SK-N-SH (cell line): ENCODE data around the gene ZNF214. TPM values are rescaled to one million over a fixed set of nuclear protein-coding genes. Genes with fewer than 3 reads are reported as not detected.

Experiments
- CTCF ChIA-PET: fragments of 300-600, 350-600 bp; formaldehyde crosslinking; extraction: SDS; loops from one replicate; lab custom pipeline; 2021; lab: Yijun Ruan, JAX
- POLR2A ChIA-PET: fragments of 350-600 bp; sonication (Branson Sonifier 250); formaldehyde crosslinking; extraction: SDS; loops from one replicate; lab custom pipeline; 2020; ENCODE audit warnings: antibody characterized with exemption, inconsistent platforms; lab: Yijun Ruan, JAX
- DNase-seq: peaks from one replicate; pipeline ENCODE4 v3.0.0; 2012
- H2AFZ ChIP-seq: fragments of 200-600 bp; sonication (generic); 2 replicates; pipeline ENCODE4 v1.8.1; 2016; ENCODE audit warnings: antibody characterized with exemption, mild to moderate bottlenecking, low read depth
- H3F3A ChIP-seq: fragments of 200-600 bp; sonication (generic); replicated peaks from 2 replicates; pipeline ENCODE3; 2016; ENCODE audit warnings: antibody characterized with exemption, mild to moderate bottlenecking; ENCODE audit not compliant: insufficient read depth
- H3K27ac ChIP-seq, 2 experiments: fragments of 200-500 bp in 1 of 2; fragments of 200-600 bp in 1 of 2; sonication (Bioruptor generic) in 1 of 2; sonication (generic), shearing (Covaris generic) in 1 of 2; 2 replicates each; pipeline versions ENCODE4 v1.5.1 to v1.6.1; 2014 to 2016; ENCODE audit warnings: low read depth in 2 of 2, inconsistent platforms in 1 of 2, low read length in 1 of 2, mild to moderate bottlenecking in 1 of 2, mixed read lengths in 1 of 2
- H3K27me3 ChIP-seq: fragments of 200-600 bp; sonication (generic), shearing (Covaris generic); 2 replicates; pipeline ENCODE4 v1.6.1; 2016; ENCODE audit warnings: mixed run types; ENCODE audit not compliant: insufficient read depth
- H3K36me3 ChIP-seq, 2 experiments: fragments of 200-500 bp in 1 of 2; fragments of 200-600 bp in 1 of 2; sonication (Bioruptor generic) in 1 of 2; sonication (generic) in 1 of 2; replicated peaks in 1 of 2; 2 replicates each; pipeline versions ENCODE3 to v1.5.1; 2014 to 2016; ENCODE audit warnings: low read length in 1 of 2, mild to moderate bottlenecking in 1 of 2; ENCODE audit not compliant: insufficient read depth in 2 of 2, control insufficient read depth in 1 of 2
- H3K4me1 ChIP-seq, 2 experiments: fragments of 200-500 bp in 1 of 2; fragments of 200-600 bp in 1 of 2; sonication (Bioruptor generic) in 1 of 2; sonication (generic), shearing (Covaris generic) in 1 of 2; 2 replicates each; pipeline versions ENCODE4 v1.5.1 to v1.6.1; 2014 to 2016; ENCODE audit warnings: low read depth in 1 of 2, low read length in 1 of 2, mixed run types in 1 of 2; ENCODE audit not compliant: insufficient read depth in 2 of 2, control insufficient read depth in 1 of 2
- H3K4me2 ChIP-seq: fragments of 200-600 bp; sonication (generic), shearing (Covaris generic); 2 replicates; pipeline ENCODE4 v1.6.1; 2017; ENCODE audit warnings: mixed run types
- H3K4me3 ChIP-seq, 2 experiments: fragments of 200-500 bp in 1 of 2; fragments of 200-600 bp in 1 of 2; sonication (Bioruptor generic) in 1 of 2; sonication (generic), shearing (Covaris generic) in 1 of 2; 2 replicates each; pipeline versions ENCODE4 v1.5.1 to v1.8.1; 2014 to 2016; ENCODE audit warnings: low read depth in 2 of 2, inconsistent platforms in 1 of 2, low read length in 1 of 2, mild to moderate bottlenecking in 1 of 2, mixed read lengths in 1 of 2, moderate library complexity in 1 of 2
- H3K79me2 ChIP-seq: fragments of 200-600 bp; sonication (generic); 2 replicates; pipeline ENCODE4 v1.8.1; 2017; ENCODE audit warnings: mild to moderate bottlenecking; ENCODE audit not compliant: insufficient read depth
- H3K9ac ChIP-seq: fragments of 200-600 bp; sonication (generic); 2 replicates; pipeline ENCODE4 v1.6.1; 2017; ENCODE audit warnings: mixed run types
- H3K9me2 ChIP-seq: fragments of 200-600 bp; sonication (generic); 2 replicates; pipeline ENCODE4 v1.6.1; 2017; ENCODE audit warnings: mixed run types
- H3K9me3 ChIP-seq: fragments of 200-600 bp; sonication (generic); 2 replicates; pipeline ENCODE4 v1.6.1; 2017; ENCODE audit warnings: mixed run types, mild to moderate bottlenecking, moderate library complexity
- H4K20me1 ChIP-seq: fragments of 200-600 bp; sonication (generic); 2 replicates; pipeline ENCODE4 v1.6.1; 2017; ENCODE audit warnings: mild to moderate bottlenecking, mixed run types; ENCODE audit not compliant: insufficient read depth
- CHD2 ChIP-seq: fragments of 150-350 bp; IDR thresholded peaks from 2 replicates; pipeline ENCODE4 v1.6.1; 2018; ENCODE audit warnings: low read length; ENCODE audit not compliant: partially characterized antibody
- EP300 ChIP-seq, 2 experiments: IDR thresholded peaks; 2 replicates each; pipeline versions ENCODE4 v1.4.0 to v1.6.1; 2012; ENCODE audit warnings: borderline replicate concordance in 1 of 2, low read depth in 1 of 2, low read length in 1 of 2
- FOXJ3 ChIP-seq: sonication (generic); formaldehyde crosslinking; IDR thresholded peaks from 2 replicates; pipeline ENCODE4 v1.5.1; 2020; ENCODE audit warnings: mild to moderate bottlenecking, missing genetic modification reagents
- FOXM1 ChIP-seq: IDR thresholded peaks from 2 replicates; pipeline ENCODE4 v1.4.0; 2012; ENCODE audit warnings: low read depth, mild to moderate bottlenecking
- GABPA ChIP-seq: IDR thresholded peaks from 2 replicates; pipeline ENCODE4 v1.4.0; 2012; ENCODE audit warnings: low read depth, mild to moderate bottlenecking
- GATA2 ChIP-seq: sonication (generic); formaldehyde crosslinking; IDR thresholded peaks from 2 replicates; pipeline ENCODE4 v1.5.0; 2020; ENCODE audit warnings: mild to moderate bottlenecking, missing genetic modification reagents
- MXI1 ChIP-seq: IDR thresholded peaks from 2 replicates; pipeline ENCODE4 v1.6.1; 2012; ENCODE audit warnings: mild to moderate bottlenecking, low read depth, low read length, improper control_type of control experiment
- NFIC ChIP-seq: IDR thresholded peaks from 2 replicates; pipeline ENCODE4 v1.4.0; 2012; ENCODE audit warnings: borderline replicate concordance
- POLR2AphosphoS5 ChIP-seq: IDR thresholded peaks from 2 replicates; pipeline ENCODE4 v1.6.1; 2012; ENCODE audit warnings: low read depth, low read length
- RCOR1 ChIP-seq: fragments of 150-350 bp; IDR thresholded peaks from 2 replicates; pipeline ENCODE4 v1.6.1; 2017; ENCODE audit warnings: antibody characterized with exemption, low read length
- RXRA ChIP-seq: IDR thresholded peaks from 2 replicates; pipeline ENCODE4 v1.4.0; 2012; ENCODE audit warnings: low read depth, mild to moderate bottlenecking, borderline replicate concordance
- TAF1 ChIP-seq: IDR thresholded peaks from 2 replicates; pipeline ENCODE4 v1.6.1; 2012; ENCODE audit warnings: low read depth, mild to moderate bottlenecking, low read length, moderate library complexity, borderline replicate concordance
- TEAD4 ChIP-seq: IDR thresholded peaks from 2 replicates; pipeline ENCODE4 v1.4.0; 2012; ENCODE audit warnings: mild to moderate bottlenecking, borderline replicate concordance; ENCODE audit not compliant: insufficient read depth
- WGBS: methylation state at CpG from one replicate; pipeline ENCODE4 v1.1.6; 2017; ENCODE audit warnings: low lambda C conversion rate; 5-methylcytosine and 5-hydroxymethylcytosine counted together
- polyA plus RNA-seq, 3 experiments: library from polyadenylated mRNA; depleted of rRNA; stranded (reverse); fragments of >200 nt; gene quantifications; 2 replicates each; pipeline ENCODE4 v1.2.3, GENCODE V29; 2012
- TF ChIP-seq, protein P1 (sequence below): fragments of 150-350 bp; IDR thresholded peaks from 2 replicates; pipeline ENCODE4 v1.6.1; 2017; ENCODE audit warnings: antibody characterized with exemption, low read length, low read depth, borderline replicate concordance
- TF ChIP-seq, protein P2 (sequence below): IDR thresholded peaks from 2 replicates; pipeline ENCODE4 v1.6.1; 2012; ENCODE audit warnings: mild to moderate bottlenecking, low read depth, low read length, moderate library complexity
- TF ChIP-seq, protein P3 (sequence below): IDR thresholded peaks from 2 replicates; pipeline ENCODE4 v1.4.0; 2012; ENCODE audit warnings: low read depth, borderline replicate concordance

ZNF214 gene
- polyA plus RNA-seq, 1 of the 3 experiments (the other 2 are of a cell fraction) = 1.4 TPM

DNA sequence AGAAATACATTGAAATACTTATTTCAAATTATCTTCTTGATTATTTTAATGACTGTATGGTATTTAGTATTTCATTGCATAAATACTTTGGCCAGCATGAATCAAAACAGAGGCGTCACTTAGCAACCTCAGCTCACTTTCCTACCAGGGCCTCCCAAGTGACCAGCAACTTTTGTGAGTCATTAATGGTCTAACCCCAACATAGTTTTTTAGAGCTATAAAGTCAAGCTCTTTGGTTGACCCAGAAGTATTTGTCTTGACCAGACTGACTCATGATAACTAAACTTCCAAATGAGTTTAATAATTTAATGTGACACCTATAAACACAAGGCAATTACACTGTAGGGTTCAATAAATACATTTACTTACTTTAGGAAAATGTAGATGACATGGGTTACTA, 40.7 kb upstream of the ZNF214 start (continued):
- no peak for TF ChIP-seq FOXM1
- TF ChIP-seq FOXJ3 (CRISPR knock-in tag) = no peak
- no peak for TF ChIP-seq GATA2 (CRISPR knock-in tag)
- TF ChIP-seq, protein P1, sequence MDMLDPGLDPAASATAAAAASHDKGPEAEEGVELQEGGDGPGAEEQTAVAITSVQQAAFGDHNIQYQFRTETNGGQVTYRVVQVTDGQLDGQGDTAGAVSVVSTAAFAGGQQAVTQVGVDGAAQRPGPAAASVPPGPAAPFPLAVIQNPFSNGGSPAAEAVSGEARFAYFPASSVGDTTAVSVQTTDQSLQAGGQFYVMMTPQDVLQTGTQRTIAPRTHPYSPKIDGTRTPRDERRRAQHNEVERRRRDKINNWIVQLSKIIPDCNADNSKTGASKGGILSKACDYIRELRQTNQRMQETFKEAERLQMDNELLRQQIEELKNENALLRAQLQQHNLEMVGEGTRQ = no peak

- H3K9me3 ChIP-seq = no peaks in the 10 kb centered on the region
- no peak overlapping the region for H3K4me3 ChIP-seq
- H3K27ac ChIP-seq = no peak overlapping the region
- H3F3A ChIP-seq = no peaks in the 10 kb centered on the region
- POLR2A ChIA-PET = no interaction called here
- no peak for TF ChIP-seq TEAD4
- TF ChIP-seq RCOR1 = no peak
- TF ChIP-seq CHD2 = no peak
- TF ChIP-seq NFIC = no peak
- TF ChIP-seq, protein P1 = no peak
- TF ChIP-seq POLR2AphosphoS5 = no peak
- no peak for TF ChIP-seq EP300 (IDR thresholded peaks at IDR 0.05; ENCODE audit: borderline replicate concordance in 1 of 2, low read depth in 1 of 2, low read length in 1 of 2)
- no peak for TF ChIP-seq FOXJ3 (CRISPR knock-in tag)
- no peaks in the 10 kb centered on the region for H3K9me2 ChIP-seq
- DNase-seq = no peak
- CTCF ChIA-PET = no interaction called here
- H3K4me1 ChIP-seq = no peaks in the 10 kb centered on the region
- no peaks in the 10 kb centered on the region for H4K20me1 ChIP-seq
- WGBS = 4% methylated on average over 2 of the region's 2 CpGs
- H2AFZ ChIP-seq = no peak overlapping the region
- no peak overlapping the region for H3K4me2 ChIP-seq
- no peaks in the 10 kb centered on the region for H3K79me2 ChIP-seq
- H3K36me3 ChIP-seq = no peaks in the 10 kb centered on the region
- no peaks in the 10 kb centered on the region for H3K27me3 ChIP-seq
- no peak overlapping the region for H3K9ac ChIP-seq
These were observed 37.5 kb upstream of the ZNF214 start for GRCh38 chr11:7057641-7058040.

DNA sequence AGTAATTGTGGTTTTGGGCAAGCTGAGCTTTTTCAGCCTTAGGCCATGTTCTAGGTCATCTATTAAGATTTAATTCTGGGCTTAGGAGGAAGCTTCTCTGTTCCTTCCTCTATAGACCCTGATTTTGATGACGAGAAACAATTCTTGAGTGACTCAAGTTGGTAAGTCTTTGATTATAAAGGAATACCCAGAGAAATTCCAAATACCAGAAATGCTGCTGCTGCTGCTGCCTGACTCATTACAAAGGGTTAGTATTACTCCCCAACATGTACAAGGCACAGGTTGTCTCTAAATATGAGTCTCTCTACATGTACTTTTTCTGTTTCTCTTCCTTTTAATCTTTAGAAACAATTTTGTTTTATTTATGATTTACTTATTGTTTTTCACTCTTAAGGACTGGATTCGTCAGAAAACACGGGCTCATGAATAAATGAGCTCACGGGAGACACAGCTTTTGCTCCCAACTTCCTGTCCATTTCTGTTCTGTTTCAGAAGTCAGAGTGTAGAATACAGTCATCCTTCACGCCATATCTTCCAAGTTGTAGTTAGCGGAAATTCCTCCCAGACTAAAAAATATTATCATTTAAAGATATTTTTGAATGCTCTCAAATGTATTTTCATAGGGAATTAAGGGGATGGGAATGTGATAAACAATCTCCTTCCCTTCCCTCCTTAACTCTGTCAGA, 36.8 kb upstream of the ZNF214 start:
- Histone ChIP-seq H3K79me2 (no peaks in the 10 kb centered on the region), H3K36me3 (no peaks in the 10 kb centered on the region), H2AFZ (no peak overlapping the region), H3K4me1 (no peaks in the 10 kb centered on the region), H3K4me3 (no peak overlapping the region), H3K27ac (no peak overlapping the region)
- DNase-seq = no peak
- POLR2A ChIA-PET = no interaction called here
- no peak for TF ChIP-seq EP300 (IDR thresholded peaks at IDR 0.05; ENCODE audit: borderline replicate concordance in 1 of 2, low read depth in 1 of 2, low read length in 1 of 2)
- TF ChIP-seq RXRA = no peak
- TF ChIP-seq GABPA = no peak
- no peak for TF ChIP-seq POLR2AphosphoS5
- no peak for TF ChIP-seq TEAD4
- TF ChIP-seq, protein P2, sequence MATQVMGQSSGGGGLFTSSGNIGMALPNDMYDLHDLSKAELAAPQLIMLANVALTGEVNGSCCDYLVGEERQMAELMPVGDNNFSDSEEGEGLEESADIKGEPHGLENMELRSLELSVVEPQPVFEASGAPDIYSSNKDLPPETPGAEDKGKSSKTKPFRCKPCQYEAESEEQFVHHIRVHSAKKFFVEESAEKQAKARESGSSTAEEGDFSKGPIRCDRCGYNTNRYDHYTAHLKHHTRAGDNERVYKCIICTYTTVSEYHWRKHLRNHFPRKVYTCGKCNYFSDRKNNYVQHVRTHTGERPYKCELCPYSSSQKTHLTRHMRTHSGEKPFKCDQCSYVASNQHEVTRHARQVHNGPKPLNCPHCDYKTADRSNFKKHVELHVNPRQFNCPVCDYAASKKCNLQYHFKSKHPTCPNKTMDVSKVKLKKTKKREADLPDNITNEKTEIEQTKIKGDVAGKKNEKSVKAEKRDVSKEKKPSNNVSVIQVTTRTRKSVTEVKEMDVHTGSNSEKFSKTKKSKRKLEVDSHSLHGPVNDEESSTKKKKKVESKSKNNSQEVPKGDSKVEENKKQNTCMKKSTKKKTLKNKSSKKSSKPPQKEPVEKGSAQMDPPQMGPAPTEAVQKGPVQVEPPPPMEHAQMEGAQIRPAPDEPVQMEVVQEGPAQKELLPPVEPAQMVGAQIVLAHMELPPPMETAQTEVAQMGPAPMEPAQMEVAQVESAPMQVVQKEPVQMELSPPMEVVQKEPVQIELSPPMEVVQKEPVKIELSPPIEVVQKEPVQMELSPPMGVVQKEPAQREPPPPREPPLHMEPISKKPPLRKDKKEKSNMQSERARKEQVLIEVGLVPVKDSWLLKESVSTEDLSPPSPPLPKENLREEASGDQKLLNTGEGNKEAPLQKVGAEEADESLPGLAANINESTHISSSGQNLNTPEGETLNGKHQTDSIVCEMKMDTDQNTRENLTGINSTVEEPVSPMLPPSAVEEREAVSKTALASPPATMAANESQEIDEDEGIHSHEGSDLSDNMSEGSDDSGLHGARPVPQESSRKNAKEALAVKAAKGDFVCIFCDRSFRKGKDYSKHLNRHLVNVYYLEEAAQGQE = no peak
- TF ChIP-seq, protein P3, sequence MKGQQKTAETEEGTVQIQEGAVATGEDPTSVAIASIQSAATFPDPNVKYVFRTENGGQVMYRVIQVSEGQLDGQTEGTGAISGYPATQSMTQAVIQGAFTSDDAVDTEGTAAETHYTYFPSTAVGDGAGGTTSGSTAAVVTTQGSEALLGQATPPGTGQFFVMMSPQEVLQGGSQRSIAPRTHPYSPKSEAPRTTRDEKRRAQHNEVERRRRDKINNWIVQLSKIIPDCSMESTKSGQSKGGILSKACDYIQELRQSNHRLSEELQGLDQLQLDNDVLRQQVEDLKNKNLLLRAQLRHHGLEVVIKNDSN = no peak
- no peak for TF ChIP-seq MXI1
- TF ChIP-seq TAF1 = no peak
- no peak for TF ChIP-seq FOXJ3 (CRISPR knock-in tag)
- TF ChIP-seq CHD2 = no peak
- TF ChIP-seq, all 33 proteins: peak for 0
- H3K4me2 ChIP-seq = no peak overlapping the region
- H3K27me3 ChIP-seq = no peaks in the 10 kb centered on the region
- H4K20me1 ChIP-seq = no peaks in the 10 kb centered on the region
- H3K9me3 ChIP-seq = no peaks in the 10 kb centered on the region
- H3K9ac ChIP-seq = no peak overlapping the region
- no peaks in the 10 kb centered on the region for H3F3A ChIP-seq
- no peaks in the 10 kb centered on the region for H3K9me2 ChIP-seq
- CTCF ChIA-PET = no interaction called here
- WGBS = 25% methylated on average over 6 of the region's 6 CpGs
